PC-9 (cell line): ENCODE measurements around the gene BRF1.

Source experiments
- CTCF ChIP-seq: fragments of 200-600 bp; sonication (generic); conservative IDR thresholded peaks from 2 replicates; pipeline ENCODE4 v1.6.1; 2017; ENCODE audit warnings: mixed run types, antibody characterized with exemption, mild to moderate bottlenecking, moderate library complexity
- EZH2 ChIP-seq: fragments of 200-600 bp; sonication (generic); IDR thresholded peaks from 2 replicates; pipeline ENCODE4 v1.8.0; 2017; ENCODE audit warnings: antibody characterized with exemption, low read depth

DNA sequence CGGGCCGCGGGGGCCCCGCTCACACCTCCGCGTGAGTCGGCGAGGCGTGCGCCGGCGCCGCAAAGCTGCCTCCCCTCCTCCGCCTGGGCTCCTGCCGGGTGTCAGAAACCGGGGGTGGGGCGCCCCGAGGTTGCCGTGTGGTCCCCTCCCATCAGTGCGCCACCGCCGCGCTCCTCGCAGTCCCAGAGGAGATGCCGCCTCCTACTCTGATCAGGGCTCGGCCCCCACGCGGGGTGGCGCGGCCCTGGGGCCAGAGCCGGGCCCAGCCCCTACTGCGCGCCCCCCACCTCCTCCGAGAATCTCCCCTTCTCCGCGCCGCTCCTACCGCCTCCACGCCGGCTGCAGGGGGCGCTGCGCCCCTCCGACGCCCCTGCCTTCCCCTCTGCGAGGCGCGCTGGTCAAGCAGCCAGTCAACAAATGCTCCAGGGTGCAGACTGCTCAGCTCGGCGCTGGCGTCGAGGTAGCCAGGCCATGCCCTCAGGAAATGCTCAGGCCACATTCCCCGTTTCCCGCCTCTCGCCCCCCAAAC lies 131.8 kb downstream of the BRF1 start:
- TF ChIP-seq CTCF = peak; percentile 60
- no peak for TF ChIP-seq EZH2
